HG03457 (cell line): Measurements from ENCODE around the gene CCDC50.

ENCODE experiments used
- ATAC-seq: cut with Tn5 transposase; IDR thresholded peaks from one replicate; pipeline ENCODE4 v1.9.1; 2021; ENCODE audit warnings: moderate number of reproducible peaks; ENCODE audit not compliant: unreplicated experiment

The CCDC50 gene

DNA sequence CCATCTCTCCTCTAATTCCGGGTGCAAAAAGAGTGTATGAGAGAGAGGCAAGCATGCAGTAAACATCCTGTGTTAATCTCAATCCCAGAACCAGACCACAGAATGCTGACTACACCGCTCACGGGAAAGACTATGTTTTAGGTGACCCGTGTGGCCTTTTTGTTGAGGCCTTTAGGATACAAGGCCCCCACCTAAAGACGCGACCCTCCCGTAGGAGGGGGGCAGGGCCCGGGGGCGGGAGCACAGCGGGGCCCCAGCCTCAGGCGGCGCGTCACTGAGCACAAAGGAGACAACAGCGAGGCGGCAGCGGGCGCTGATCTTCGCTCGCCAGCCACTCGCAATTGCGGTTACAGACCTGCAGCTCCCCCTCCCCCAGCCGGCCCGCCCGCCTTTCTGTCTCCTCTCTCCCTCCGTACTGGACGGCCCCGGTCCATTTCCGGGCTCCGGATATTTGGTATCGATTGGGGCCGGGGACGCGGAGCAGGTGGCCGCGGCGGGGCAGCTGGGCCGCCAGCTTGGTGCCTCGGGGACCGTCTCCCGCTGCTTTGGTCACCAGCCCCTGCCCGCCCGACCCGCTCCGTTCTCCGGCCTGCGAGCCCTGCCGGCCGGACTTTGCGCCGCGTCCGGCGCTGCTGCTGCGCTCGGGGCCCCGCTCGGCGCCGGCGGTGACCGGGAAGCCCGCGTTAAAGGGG lies at the start of gene CCDC50:
CCDC50 (plus strand) TSS at position 433 of the 692 bp plus-strand sequence. CDS start 281 bp downstream, outside the sequence.
- peak; percentile 66 for ATAC-seq

- ATAC-seq: no peak
Measured at GRCh38 chr3:191280111-191280510, 49.1 kb upstream of the CCDC50 start.

DNA sequence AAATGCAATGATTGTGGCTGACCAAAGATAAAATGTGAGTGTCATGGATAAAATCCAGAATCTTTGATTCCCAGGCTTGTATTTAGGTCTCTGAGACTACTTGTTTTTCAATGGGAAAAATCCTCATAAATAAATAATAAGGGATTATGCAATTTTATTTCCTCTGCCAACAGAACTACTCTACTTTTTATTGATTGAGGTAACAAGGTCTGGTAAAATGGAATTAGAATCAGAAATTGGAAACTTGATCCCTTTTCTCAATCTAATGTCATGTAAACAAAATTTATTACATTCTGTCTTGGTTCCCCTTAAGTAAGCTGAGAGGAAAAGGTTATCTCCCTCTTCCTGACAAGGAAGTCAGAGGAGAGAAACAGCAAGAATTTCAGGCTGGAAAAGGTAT lies 48.3 kb upstream of the CCDC50 start:
- ATAC-seq: no peak

- no peak for ATAC-seq
Measured at GRCh38 chr3:191282251-191283185, 46.7 kb upstream of the CCDC50 start.

DNA sequence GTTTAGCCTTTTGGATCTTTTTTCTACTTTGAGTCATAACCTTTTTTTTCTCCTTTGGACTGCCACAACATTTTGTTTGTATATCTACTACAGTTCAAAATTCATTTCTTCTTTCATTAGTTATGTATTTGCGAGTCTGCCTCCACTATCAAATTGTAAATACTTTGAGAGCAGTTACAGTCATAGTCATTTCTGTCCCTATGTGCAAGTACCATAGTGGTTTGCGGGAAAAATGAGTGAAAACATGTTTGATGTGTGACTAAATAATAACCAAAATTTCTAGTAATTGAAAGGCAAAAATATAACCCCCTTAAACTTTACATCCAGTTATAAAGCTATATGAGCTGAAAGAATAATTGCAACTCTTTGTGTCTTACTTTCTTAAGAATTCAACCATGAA lies 45.8 kb upstream of the CCDC50 start:
- ATAC-seq: no peak

DNA sequence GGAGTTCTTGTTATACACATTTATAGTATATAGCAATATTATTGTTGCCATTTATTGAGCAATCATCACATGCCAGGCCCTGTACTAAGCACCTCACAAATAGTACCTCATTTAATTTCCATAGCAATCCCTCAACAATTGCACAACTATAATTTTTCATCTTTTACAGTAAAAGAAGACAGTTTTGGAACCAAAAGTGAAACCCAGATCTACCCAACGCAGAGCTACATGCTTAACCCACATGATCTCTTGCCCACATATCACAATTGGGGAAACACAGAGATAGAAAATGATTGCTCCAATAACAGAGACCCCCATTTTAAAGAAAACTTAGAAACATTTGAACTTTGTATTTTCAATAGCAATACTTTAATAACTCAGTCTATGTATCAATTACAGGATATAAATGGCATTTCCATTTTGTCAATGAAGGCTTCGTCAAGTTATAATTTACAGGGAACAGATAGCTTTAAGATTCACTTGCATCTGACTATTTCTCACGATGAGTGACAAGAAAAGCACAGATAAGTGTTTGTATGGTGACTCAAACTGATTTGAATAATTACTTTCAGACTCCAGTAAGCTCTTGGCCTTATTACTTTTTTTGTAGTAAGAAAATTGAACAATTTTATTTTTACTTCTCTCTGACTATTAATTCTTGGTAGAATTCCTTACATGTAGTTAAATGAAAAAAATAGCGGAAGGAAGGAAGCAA lies 38.7 kb upstream of the CCDC50 start:
- no peak for ATAC-seq

DNA sequence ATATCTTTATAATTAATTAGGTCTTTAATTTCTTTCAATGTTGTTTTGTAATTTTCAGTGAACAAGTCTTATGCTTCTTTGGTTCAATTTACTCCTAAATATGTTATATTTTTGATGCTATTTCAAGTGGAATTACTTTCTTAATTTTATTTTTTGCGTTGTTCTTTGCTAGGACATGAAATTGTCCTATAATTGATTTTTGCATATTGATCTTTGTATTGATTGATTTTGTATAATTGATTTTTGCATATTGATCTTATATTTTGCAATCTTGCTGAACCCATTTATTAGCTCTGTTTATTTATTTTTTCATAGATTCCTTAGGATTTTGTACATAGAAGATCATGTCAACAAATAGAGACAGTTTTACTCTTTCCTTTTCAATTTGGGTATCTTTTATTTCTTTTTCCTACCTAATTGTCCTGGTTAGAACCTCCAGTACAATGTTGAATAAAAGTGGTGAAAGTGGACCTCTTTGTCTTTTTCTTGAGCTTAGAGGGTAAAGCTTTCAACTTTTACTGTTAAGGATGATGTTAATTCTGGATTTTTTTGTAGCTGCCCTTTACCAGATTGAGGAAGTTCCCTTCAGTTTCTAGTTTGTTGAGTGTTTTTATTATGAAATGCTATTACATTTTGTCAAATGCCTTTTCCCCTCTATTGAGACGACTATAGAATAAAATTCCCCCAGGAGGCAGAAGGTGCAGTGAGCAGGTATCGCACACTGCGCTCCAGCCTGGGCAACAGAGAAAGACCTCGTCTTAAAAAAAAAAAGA lies 36.8 kb upstream of the CCDC50 start:
- ATAC-seq: no peak

GRCh38 chr3:191294291-191294690 lies 34.9 kb upstream of the CCDC50 start:
- no peak for ATAC-seq

GRCh38 chr3:191296041-191296541 lies 33.1 kb upstream of the CCDC50 start:
- peak; percentile 81 for ATAC-seq

DNA sequence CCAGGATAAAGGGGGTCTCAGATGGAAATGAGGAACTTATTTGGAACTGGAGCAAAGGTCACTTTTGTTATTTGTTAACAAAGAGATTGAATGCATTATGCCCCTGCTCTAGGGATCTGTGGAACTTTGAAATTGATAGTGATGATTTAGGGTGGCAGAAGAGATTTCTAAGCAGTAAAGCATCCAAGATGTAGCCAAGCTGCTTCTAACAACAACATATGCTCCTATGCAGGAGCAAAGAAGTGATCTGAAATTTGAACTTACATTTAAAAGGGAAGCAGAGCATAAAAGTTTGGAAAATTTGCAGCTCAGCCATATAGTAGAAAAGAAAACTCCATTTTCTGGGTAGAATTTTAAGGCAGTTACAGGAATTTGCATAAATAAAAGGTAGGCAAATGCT lies 30.3 kb upstream of the CCDC50 start:
- ATAC-seq: no peak

- no peak for ATAC-seq
Measured at GRCh38 chr3:191300422-191300821, 28.8 kb upstream of the CCDC50 start.

- ATAC-seq: peak; percentile 78
Measured at GRCh38 chr3:191301017-191301416, 28.2 kb upstream of the CCDC50 start.

DNA sequence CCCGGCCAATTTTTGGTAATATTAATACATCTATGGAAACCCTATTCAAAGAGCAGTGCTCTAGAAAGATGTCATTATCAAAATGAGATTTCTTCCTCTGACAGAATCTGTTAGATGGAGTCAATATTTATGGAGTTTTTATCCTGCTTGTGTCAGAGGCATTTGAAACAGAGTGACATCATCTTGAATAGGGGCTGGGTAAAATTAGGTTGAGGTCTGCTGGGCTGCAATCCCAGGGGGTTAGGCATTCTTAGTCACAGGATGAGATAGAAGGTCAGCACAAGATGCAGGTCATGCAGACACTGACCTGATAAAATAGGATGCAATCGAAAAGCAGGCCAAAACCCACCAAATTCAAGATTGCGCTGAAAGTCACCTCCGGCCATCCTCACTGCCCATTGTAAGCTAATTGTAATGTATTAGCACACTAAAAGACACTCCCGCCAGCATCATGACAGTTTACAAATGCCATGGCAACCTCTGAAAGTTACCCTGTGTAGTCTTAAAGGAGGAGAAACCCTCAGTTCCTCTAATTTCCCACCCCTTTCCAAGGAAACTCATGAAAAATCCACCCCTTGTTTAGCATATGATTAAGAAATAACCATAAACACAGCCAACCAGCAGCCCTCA lies 27.3 kb upstream of the CCDC50 start:
- no peak for ATAC-seq

DNA sequence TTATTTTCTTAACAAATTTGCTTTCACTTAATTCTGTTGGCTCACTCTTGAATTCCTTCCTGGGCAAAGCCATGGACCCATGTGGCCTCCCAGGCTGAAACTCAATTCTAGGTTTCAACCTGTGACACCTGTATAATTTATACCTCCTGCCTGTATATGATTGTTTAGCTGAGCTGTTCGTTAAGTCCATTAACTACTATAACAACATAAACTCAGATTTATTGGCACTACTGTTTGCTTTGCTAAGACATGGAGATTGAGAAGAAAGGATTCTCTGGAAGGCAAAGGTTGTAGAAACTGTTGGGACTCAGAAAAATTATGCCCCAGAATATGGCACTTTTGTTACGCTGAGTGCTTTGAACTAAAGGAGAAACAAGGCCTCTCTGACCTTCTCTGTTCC lies 26.7 kb upstream of the CCDC50 start:
- no peak for ATAC-seq

DNA sequence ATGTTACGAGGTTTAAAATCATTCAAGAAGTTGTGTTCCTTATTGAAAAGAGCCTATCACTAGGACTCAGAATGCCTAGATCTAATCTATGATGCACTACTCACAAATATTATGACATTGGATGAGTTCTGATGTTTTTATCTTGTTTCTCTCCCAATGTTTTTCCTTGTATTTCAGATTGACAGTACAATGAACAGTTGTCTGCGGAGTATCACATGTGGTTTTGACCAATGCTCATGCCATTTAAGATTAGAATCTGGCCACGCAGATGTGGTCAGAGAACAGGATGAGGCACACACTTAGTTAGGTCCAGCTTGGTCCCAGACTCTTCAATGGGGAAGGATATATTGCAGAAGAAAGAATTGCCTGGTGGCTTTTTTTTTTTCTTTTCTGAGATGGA lies 25.6 kb upstream of the CCDC50 start:
- no peak for ATAC-seq

- no peak for ATAC-seq
Measured at GRCh38 chr3:191306428-191306827, 22.8 kb upstream of the CCDC50 start.

DNA sequence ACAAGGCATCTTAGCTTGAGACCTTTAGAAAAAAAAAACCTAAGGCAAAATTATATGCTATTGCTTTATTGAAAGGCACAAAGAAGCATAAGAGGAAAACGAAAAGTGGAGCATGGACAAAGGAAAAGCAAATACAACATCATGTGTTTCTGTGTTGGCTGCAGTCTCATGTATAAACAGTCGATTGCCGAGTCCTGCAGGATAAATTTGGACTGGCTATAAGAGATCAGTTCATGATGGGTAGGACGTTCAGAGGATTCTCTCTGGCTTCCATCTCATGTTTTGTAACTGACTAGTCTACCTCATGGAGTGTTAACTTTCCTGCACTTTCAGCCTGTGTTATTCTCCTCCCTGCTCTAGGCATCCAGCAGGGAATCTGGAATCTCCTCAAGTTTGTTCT lies 21.9 kb upstream of the CCDC50 start:
- no peak for ATAC-seq

DNA sequence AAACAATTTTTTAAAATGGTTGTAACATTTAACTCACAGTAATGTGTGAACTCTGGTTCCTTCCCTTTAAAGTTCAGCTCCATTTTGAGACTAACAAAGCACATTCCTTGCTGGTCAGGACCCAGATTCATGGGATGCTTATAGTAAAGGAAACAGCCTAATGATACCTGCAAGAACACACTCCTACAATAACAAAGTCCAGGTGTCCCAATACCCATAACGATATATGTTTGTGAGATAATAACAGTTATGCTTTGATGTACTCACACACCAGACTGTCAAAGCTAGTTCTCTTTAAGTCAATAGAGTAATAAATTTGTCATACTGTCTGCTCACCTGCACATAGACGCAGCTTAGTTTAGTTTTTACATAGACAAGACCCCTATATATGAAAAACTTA lies 15.9 kb upstream of the CCDC50 start:
- ATAC-seq: no peak

GRCh38 chr3:191314109-191314728 lies 15.0 kb upstream of the CCDC50 start:
- no peak for ATAC-seq
